GM12891 (cell line): Measurements from ENCODE around the gene SLC25A47.
"Not testable (repeated sequence)": the region's sequence is repeated elsewhere in the genome, so short reads cannot be mapped to it uniquely, and the experiment has no call there.

Source experiments
- PAX5 ChIP-seq: IDR thresholded peaks from 2 replicates; pipeline ENCODE4 v1.6.1; 2011; ENCODE audit warnings: low read length, moderate library complexity, mild to moderate bottlenecking; ENCODE audit not compliant: insufficient read depth, severe bottlenecking
- POLR2A ChIP-seq: IDR thresholded peaks from 2 replicates; pipeline ENCODE4 v1.6.1; 2011; ENCODE audit warnings: low read depth, low read length, control low read depth

DNA sequence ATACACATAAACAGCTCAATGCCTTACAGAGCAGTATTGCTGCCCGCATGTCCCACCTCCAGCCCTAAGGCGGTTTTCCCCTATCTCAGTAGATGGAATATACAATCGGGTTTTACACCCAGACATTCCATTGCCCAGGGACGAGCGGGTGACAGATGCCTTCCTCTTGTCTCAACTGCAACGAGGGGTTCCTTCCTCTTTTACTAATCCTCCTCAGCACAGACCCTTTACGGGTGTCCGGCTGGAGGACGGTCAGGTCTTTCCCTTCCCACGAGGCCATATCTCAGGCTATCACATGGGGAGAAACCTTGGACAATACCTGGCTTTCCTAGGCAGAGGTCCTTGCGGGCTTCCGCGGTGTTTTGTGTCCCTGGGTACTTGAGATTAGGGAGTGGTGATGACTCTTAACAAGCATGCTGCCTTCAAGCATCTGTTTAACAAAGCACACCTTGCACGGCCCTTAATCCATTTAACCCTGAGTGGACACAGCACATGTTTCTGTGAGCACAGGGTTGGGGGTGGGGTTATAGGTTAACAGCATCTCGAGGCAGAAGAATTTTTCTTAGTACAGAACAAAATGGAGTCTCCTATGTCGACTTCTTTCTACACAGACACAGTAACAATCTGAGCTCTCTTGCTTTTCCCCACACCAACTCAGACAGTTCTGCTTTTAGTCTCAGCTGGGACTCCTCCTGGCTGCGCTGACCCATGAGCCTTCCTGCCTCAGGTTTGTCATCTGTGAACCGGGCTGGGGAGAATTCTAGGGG lies 10.8 kb upstream of the SLC25A47 start:
- TF ChIP-seq PAX5, POLR2A: not testable (repeated sequence)
